Stimulated activated naive B cell treated with anti-CD40 and anti-IgM and Interleukin-4, amounts not matched to agents 10 μg/mL and 1 μg/mL and 100 μg/mL, for 72 hours (primary cell): ENCODE data around the gene MIA.
"Not testable (repeated sequence)": the region's sequence is repeated elsewhere in the genome, so short reads cannot be mapped to it uniquely, and the experiment has no call there.

ENCODE experiments used
- ATAC-seq, 2 donors: fragments of 150-1000 bp; cut with Tn5 transposase; replicated peaks; 2 replicates each; pipeline ENCODE4 v1.10.0; 2021; ENCODE audit warnings: moderate library complexity in 1 of 2
- DNase-seq: peaks from one replicate; pipeline ENCODE4 v3.0.0; 2021
- H3K27ac Mint-ChIP-seq: one replicate; pipeline ENCODE4 v1.8.0; 2022; ENCODE audit warnings: mild to moderate bottlenecking, mixed read lengths
- H3K27me3 Mint-ChIP-seq, 2 donors: one replicate each; pipeline ENCODE4 v1.8.0; 2022; ENCODE audit warnings: mixed read lengths in 2 of 2
- H3K36me3 Mint-ChIP-seq, 2 donors: one replicate each; pipeline ENCODE4 v1.8.0; 2022; ENCODE audit warnings: mixed read lengths in 2 of 2, mild to moderate bottlenecking in 1 of 2
- H3K4me1 Mint-ChIP-seq, 2 donors: one replicate each; pipeline ENCODE4 v1.8.0; 2022; ENCODE audit warnings: mixed read lengths in 2 of 2, mild to moderate bottlenecking in 1 of 2
- H3K4me3 Mint-ChIP-seq, 2 donors: one replicate each; pipeline ENCODE4 v1.8.0; 2022; ENCODE audit warnings: mild to moderate bottlenecking in 2 of 2, mixed read lengths in 2 of 2, moderate library complexity in 1 of 2
- H3K9me3 Mint-ChIP-seq, 2 donors: one replicate each; pipeline ENCODE4 v1.8.0; 2022; ENCODE audit warnings: mixed read lengths in 2 of 2, mild to moderate bottlenecking in 1 of 2

MIA gene

DNA sequence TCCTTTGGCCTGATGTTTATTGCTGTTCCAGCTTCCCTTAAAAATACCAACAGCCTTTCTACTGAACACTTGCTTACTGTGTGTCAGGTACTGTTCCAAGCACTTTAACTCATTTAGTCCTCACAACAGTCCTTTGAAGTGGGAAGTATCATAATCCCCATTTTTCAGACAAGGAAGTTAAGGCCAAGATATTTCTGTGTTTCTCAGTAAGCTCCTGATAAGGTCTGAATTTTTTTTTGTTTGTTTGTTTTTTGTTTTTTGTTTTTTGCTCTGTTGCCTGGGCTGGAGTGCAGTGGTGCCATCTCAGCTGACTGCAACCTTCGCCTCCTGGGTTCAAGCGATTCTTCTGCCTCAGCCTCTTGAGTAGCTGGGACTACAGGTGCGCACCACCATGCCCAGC, 16.8 kb upstream of the MIA start:
- H3K9me3 Mint-ChIP-seq: no peaks in the 10 kb centered on the region
- peaks cover 39 to 63% of the 10 kb centered on the region in 2 donors for H3K4me1 Mint-ChIP-seq
- H3K27ac Mint-ChIP-seq: peak overlapping the region; percentile 31
- ATAC-seq (no peak), DNase-seq (no peak)
- H3K36me3 Mint-ChIP-seq: peaks cover 66 to 77% of the 10 kb centered on the region in 2 donors
- no peaks in the 10 kb centered on the region for H3K27me3 Mint-ChIP-seq
- H3K4me3 Mint-ChIP-seq: no peak overlapping the region

DNA sequence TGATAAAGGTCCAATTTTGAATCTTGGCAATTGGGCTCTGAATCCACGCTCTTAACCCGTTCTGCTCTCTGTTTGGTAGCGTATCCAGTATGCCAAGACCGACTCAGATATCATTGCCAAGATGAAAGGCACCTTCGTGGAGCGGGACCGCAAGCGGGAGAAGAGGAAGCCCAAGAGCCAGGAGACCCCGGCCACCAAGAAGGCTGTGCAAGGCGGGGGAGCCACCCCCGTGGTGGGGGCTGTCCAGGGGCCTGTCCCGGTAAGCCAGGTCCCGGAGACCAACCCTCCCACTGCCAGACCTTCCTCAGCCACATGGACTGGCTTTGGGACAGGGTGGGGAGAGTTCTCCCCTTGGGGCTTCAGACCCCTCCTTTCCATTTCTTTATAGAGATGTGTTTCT, 16.0 kb upstream of the MIA start:
- H3K27ac Mint-ChIP-seq: no peak overlapping the region
- no peak overlapping the region for H3K4me3 Mint-ChIP-seq
- no peak for ATAC-seq

DNA sequence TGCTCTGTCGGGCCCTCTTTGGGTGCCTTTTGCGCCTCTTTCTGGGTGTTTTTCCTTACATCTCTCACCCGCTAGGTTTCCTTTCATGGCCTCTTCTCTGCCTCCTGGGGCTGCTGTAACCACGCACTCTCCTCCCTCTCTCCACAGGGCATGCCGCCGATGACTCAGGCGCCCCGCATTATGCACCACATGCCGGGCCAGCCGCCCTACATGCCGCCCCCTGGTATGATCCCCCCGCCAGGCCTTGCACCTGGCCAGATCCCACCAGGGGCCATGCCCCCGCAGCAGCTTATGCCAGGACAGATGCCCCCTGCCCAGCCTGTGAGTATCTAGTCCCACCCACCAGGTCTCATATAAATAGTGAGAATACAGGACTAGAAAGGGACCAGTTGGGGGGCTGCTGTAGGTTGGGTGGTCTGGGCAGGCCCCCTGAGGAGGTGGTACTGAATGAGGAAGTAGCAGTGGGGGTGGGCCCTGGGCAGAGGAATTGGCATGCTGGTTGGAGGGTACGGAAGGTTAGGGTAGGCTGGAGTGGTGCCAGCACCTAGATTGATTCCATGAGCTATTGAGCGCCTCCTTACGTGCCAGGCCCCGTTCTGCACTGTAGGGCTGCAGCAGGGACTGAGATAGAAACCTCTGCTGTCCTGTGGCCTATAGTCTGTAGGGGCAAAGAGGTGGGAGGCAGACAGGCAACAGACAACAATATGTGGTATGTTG, 12.4 kb upstream of the MIA start:
- no peak overlapping the region for H3K4me3 Mint-ChIP-seq
- peaks cover 21 to 33% of the 10 kb centered on the region in 2 donors for H3K4me1 Mint-ChIP-seq
- DNase-seq (no peak), ATAC-seq (no peak)
- peaks cover 65 to 80% of the 10 kb centered on the region in 2 donors for H3K36me3 Mint-ChIP-seq
- no peaks in the 10 kb centered on the region for H3K27me3 Mint-ChIP-seq
- H3K27ac Mint-ChIP-seq: peak overlapping the region; percentile 56
- no peaks in the 10 kb centered on the region for H3K9me3 Mint-ChIP-seq

More for the DNA sequence above, 16.0 kb upstream of the MIA start:
- no peak for DNase-seq
- Mint-ChIP-seq H3K4me1 (peaks cover 43 to 64% of the 10 kb centered on the region in 2 donors), H3K27me3 (no peaks in the 10 kb centered on the region), H3K36me3 (peaks cover 71 to 83% of the 10 kb centered on the region in 2 donors), H3K9me3 (no peaks in the 10 kb centered on the region)

DNA sequence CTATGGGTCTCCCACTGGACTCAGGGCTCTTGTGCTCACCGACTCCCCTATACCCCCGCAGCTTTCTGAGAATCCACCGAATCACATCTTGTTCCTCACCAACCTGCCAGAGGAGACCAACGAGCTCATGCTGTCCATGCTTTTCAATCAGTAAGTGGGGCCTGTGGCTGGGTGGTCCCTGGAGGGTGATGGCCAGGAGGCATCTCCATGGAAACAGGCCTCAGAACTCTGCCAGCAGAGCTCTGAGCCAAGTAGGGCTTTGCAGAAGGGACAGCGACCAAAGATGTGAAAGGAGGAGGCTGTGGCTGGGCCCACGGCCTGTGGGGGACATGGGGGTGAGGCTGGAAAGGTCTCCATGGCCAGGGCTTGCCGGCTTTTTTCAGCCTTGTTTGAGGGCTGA, 11.8 kb upstream of the MIA start:
- Mint-ChIP-seq H3K9me3 (no peaks in the 10 kb centered on the region), H3K27ac (no peak overlapping the region), H3K27me3 (no peaks in the 10 kb centered on the region), H3K36me3 (peaks cover 59 to 75% of the 10 kb centered on the region in 2 donors), H3K4me3 (no peak overlapping the region), H3K4me1 (peaks cover 19 to 30% of the 10 kb centered on the region in 2 donors)
- DNase-seq (no peak), ATAC-seq (no peak)

DNA sequence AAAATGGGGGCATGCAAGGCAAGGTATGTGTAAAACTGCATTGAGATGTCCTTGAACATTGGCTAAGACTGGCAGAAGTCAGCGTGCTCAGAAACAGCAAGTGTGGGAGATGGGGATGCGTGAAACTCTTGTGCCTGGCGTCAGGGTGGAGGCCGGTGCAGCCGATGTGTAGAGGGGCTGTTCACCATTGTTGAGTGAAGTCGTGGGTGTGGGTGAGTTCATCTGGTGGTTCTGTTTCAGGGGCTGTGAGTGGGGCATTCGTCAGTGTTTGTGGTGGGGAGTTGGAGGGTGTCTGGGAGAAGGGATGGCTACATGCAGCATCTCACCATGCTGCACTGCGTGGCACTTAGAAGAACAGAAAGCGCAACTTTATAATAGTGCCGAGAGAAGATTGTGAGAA, 11.4 kb upstream of the MIA start:
- no peaks in the 10 kb centered on the region for H3K9me3 Mint-ChIP-seq
- no peak overlapping the region for H3K27ac Mint-ChIP-seq
- peaks cover 56 to 75% of the 10 kb centered on the region in 2 donors for H3K36me3 Mint-ChIP-seq
- H3K27me3 Mint-ChIP-seq: no peaks in the 10 kb centered on the region
- ATAC-seq (no peak), DNase-seq (no peak)
- H3K4me1 Mint-ChIP-seq: peaks cover 19 to 35% of the 10 kb centered on the region in 2 donors
- peak overlapping the region in 1 of 2 donors; percentile 2 for H3K4me3 Mint-ChIP-seq

DNA sequence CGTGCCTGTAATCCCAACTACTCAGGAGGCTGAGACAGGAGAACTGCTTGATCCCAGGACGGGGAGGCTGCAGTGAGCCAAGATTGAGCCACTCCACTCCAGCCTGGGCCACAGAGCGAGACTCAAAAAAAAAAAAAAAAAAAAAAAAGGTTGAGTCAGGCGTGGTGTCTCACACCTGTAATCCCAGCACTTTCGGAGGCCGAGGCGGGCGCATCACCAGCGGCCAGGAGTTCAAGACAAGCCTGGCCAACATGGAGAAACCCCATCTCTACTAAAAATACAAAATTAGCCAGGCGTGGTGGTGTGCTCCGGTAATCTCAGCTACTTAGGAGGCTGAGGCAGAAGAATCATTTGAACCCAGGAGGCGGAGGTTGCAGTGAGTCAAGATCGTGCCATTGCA, 8.9 kb upstream of the MIA start:
- not testable (repeated sequence) for ATAC-seq, H3K9me3 Mint-ChIP-seq, H3K27ac Mint-ChIP-seq, H3K4me3 Mint-ChIP-seq, DNase-seq, H3K27me3 Mint-ChIP-seq
- peaks cover 19 to 46% of the 10 kb centered on the region in 2 donors for H3K4me1 Mint-ChIP-seq
- H3K36me3 Mint-ChIP-seq: peaks cover 59 to 68% of the 10 kb centered on the region in 2 donors

DNA sequence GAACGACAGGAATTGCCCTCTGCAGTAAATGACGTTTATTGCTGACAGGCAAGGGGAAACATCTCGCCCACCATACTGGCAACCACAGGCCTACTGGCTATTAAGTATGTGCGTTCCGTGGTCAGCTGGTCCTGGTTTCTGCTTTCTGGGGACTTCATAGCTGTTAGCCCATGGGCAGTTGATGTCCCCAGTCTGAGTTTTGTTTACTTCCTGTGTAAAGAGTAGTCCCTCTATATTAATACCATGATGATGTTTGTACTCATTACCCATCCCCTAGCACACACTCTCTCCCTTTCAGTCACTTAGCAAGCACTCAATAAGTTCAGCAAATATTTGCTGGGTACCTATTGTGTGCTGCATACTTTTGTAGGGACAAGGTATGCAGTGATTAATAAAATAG, 6.5 kb upstream of the MIA start:
- peaks cover 10 to 33% of the 10 kb centered on the region in 2 donors for H3K4me1 Mint-ChIP-seq
- ATAC-seq: no peak
- no peak overlapping the region for H3K4me3 Mint-ChIP-seq
- no peak for DNase-seq
- peaks cover 0 to 8% of the 10 kb centered on the region in 2 donors for H3K9me3 Mint-ChIP-seq
- peaks cover 47 to 51% of the 10 kb centered on the region in 2 donors for H3K36me3 Mint-ChIP-seq
- H3K27me3 Mint-ChIP-seq: no peaks in the 10 kb centered on the region
- peak overlapping the region; percentile 42 for H3K27ac Mint-ChIP-seq

DNA sequence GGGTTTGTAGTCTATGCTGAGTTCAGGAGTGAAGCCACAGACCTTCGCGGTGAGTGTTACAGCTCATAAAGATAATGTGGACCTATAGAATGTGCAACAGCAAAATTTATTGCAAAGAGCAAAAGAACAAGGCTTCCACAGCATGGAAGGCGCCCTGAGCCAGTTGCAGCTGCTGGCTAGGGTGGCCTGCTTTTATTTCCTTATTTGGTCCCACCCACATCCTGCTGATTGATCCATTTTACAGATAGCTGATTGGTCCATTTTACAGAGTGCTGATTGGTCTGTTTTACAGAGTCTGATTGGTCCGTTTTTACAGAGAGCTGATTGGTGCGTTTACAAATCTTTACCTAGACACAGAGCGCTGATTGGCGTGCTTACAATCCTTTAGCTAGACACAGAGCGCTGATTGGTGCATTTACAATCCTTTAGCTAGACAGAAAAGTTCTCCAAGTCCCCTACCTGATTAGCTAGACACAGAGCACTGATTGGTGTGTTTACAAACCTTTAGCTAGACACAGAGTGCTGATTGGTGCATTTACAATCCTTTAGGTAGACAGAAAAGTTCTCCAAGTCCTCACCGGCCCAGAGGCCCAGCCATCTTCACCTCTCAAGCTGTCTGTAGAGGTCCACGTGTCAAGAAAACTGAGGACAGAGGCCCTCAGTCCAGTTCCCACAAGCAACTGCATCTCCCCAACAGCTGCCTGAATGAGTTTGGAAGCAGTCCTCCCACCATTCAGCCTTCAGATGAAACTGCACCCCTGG, 4.0 kb upstream of the MIA start:
- DNase-seq, ATAC-seq, H3K4me3 Mint-ChIP-seq, H3K9me3 Mint-ChIP-seq, H3K27me3 Mint-ChIP-seq: not testable (repeated sequence)
- peak overlapping the region; percentile 31 for H3K27ac Mint-ChIP-seq
- H3K4me1 Mint-ChIP-seq: peaks cover 19 to 51% of the 10 kb centered on the region in 2 donors
- H3K36me3 Mint-ChIP-seq: peaks cover 33 to 35% of the 10 kb centered on the region in 2 donors

DNA sequence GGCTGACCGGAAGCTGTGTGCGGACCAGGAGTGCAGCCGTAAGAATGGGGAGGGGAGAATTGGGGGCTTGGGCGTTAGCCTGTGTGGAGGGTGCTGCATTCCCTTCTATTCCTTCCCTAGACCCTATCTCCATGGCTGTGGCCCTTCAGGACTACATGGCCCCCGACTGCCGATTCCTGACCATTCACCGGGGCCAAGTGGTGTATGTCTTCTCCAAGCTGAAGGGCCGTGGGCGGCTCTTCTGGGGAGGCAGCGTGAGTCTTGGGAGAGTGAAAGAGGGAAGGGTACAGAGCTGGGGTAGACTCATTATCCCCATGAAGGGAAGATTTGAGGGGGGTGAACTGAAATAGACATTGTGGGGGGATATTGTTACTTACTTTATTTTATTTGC, 306 bp downstream of the MIA start:
- no peak for DNase-seq
- Mint-ChIP-seq H3K27ac (peak overlapping the region; percentile 89), H3K4me3 (peak overlapping the region; percentile 31 to 41), H3K27me3 (no peaks in the 10 kb centered on the region), H3K36me3 (peaks cover 24 to 25% of the 10 kb centered on the region in 2 donors), H3K9me3 (peaks cover 0 to 9% of the 10 kb centered on the region in 2 donors), H3K4me1 (peaks cover 33 to 69% of the 10 kb centered on the region in 2 donors)
- ATAC-seq: no peak

DNA sequence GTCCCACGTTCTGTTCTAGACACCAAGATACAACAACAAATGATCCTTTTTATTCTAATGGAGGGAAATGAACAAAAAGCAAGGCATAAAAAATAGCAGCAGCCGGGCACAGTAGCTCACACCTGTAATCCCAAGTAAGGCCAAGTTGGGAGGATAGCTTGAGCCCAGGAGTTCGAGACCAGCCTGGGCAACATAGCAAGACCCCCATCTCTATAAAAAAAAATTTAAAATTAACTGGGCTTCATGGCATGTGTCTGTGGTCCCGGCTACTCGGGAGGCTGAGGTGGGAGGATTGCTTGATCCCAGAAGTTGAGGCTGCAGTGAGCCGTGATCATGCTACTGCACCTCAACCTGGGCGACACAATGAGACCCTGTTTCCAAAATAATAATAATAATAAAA, 1.0 kb downstream of the MIA start:
- Mint-ChIP-seq H3K36me3 (peaks cover 22 to 26% of the 10 kb centered on the region in 2 donors), H3K9me3 (peaks cover 0 to 5% of the 10 kb centered on the region in 2 donors), H3K27ac (no peak overlapping the region), H3K4me3 (no peak overlapping the region), H3K27me3 (no peaks in the 10 kb centered on the region), H3K4me1 (peaks cover 37 to 72% of the 10 kb centered on the region in 2 donors)
- no peak for ATAC-seq
- no peak for DNase-seq

DNA sequence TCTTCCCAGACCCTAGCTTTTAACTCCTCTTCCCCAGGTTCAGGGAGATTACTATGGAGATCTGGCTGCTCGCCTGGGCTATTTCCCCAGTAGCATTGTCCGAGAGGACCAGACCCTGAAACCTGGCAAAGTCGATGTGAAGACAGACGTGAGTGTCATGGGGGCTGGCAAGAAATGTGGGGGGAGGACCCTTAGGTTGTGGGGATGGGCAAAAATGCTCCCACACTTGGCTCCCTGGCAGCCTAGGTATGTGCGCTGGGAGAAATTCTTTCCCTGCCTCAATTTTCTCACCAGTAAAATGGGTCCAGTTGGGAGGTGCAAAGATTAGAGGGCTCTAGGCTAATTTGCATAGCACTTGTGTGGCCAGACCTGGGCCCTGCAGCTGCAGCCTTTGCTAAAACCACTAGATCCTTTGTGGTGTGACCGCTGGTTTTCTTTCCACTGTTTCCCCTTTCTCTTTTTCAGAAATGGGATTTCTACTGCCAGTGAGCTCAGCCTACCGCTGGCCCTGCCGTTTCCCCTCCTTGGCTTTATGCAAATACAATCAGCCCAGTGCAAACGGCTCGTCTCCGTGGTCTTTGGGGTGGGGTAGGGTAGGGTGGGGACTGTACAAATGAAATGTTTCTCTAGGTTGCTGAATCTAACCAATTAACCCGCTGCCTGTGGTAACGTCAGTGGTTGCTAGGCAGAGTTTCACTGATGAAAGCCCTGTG, 1.8 kb downstream of the MIA start:
- ATAC-seq (peak; percentile 69 to 73), DNase-seq (peak; percentile 94)
- H3K27ac Mint-ChIP-seq: peak overlapping the region; percentile 98
- H3K4me3 Mint-ChIP-seq: peak overlapping the region; percentile 90 to 97
- peaks cover 41 to 79% of the 10 kb centered on the region in 2 donors for H3K4me1 Mint-ChIP-seq
- H3K27me3 Mint-ChIP-seq: no peaks in the 10 kb centered on the region
- peaks cover 22 to 24% of the 10 kb centered on the region in 2 donors for H3K36me3 Mint-ChIP-seq
- peaks cover 0 to 3% of the 10 kb centered on the region in 2 donors for H3K9me3 Mint-ChIP-seq

DNA sequence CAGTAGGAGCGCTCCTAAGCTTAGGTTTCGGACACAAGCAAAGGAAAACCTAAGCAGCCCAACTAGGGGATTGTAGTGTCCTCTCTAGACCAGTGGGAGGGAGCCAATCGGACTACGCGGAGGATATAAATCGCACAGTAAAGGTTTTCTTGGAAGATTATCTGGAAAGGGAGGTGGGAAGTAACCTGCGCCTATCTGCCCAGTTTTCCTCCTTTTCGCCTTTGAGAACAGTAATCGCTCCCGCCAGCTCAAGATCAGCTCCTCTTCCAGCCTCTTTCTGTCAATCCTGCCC, 2.3 kb downstream of the MIA start:
- H3K36me3 Mint-ChIP-seq: peaks cover 23 to 27% of the 10 kb centered on the region in 2 donors
- DNase-seq: no peak
- no peaks in the 10 kb centered on the region for H3K27me3 Mint-ChIP-seq
- H3K4me3 Mint-ChIP-seq: peak overlapping the region; percentile 90 to 97
- H3K4me1 Mint-ChIP-seq: peaks cover 42 to 82% of the 10 kb centered on the region in 2 donors
- peaks cover 0 to 3% of the 10 kb centered on the region in 2 donors for H3K9me3 Mint-ChIP-seq
- no peak for ATAC-seq
- H3K27ac Mint-ChIP-seq: peak overlapping the region; percentile 98

DNA sequence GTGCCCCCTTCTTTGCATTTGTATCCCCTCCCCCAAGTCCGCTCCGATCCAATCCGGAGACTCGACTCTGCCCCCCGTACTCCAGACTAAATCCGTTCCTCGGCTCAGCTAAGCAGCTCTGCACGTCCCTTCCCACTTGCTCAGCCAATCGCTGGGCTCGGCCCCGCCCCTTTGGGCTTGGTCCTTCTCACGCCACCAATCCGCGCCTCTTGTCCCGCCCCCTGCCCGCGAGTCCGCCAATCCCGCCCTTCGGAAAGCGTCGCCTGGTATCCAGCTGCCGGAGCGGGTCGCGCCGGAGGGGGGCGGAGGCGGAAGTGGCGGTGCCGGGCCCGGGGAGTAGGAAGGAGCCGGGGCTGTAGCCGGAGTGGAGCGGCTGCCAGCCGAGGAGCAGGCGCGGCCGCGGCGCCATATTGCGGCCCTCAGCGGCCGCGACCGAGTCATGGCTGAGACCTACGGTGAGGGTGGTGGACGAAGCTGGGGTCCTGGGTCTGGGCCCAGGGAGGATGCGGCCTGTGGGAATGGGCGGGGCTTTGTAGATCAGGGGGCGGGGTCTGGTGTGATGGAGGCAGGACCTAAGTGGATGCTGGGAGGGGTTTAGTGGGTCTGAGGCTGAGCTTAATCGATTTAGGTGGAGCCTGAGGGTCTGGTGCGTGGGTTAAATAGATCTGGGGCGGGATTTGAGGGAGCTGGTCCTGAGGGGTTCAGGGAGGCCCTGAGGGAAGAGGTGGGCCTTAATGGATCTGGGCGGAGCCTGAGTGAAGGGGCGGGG, 2.8 kb downstream of the MIA start, which contains the start of gene RAB4B:
Gene RAB4B, plus strand, starts transcription at position 311 of the 769 bp plus-strand sequence. Its CDS starts 129 bp downstream, at position 440.
- Mint-ChIP-seq H3K27ac (peak within 1 kb of the TSS; percentile 98), H3K4me3 (peak within 1 kb of the TSS; percentile 90 to 97), H3K4me1 (peaks cover 42 to 82% of the 10 kb centered on the region in 2 donors), H3K9me3 (peaks cover 0 to 3% of the 10 kb centered on the region in 2 donors), H3K36me3 (peaks cover 24 to 28% of the 10 kb centered on the region in 2 donors), H3K27me3 (no peaks in the 10 kb centered on the region)
- DNase-seq (peak; percentile 100), ATAC-seq (peak; percentile 72 to 76)
